Smooth muscle cell (in vitro differentiated cells): ENCODE results near the gene GLP1R. TPM values are rescaled to one million over a fixed set of nuclear protein-coding genes. Genes with fewer than 3 reads are reported as not detected.

Source experiments
- DNase-seq: peaks from one replicate; lab custom pipeline; 2025; ENCODE audit not compliant: unreplicated experiment; lab: John Stamatoyannopoulos, UW
- H2AFZ ChIP-seq: fragments of 200-600 bp; sonication (generic); 2 replicates; pipeline ENCODE4 v1.6.0; 2016; ENCODE audit warnings: antibody characterized with exemption, low read depth, mild to moderate bottlenecking
- H3F3A ChIP-seq: fragments of 200-600 bp; sonication (generic); 2 replicates; pipeline ENCODE4 v1.6.0; 2017; ENCODE audit warnings: antibody characterized with exemption, low read depth
- H3K27ac ChIP-seq: fragments of 200-600 bp; sonication (generic); 2 replicates; pipeline ENCODE4 v1.5.1; 2016; ENCODE audit warnings: low read depth, mild to moderate bottlenecking
- H3K27me3 ChIP-seq: fragments of 200-600 bp; sonication (generic); 2 replicates; pipeline ENCODE4 v1.6.1; 2016; ENCODE audit warnings: low read depth, mild to moderate bottlenecking
- H3K36me3 ChIP-seq: fragments of 200-600 bp; sonication (generic); 2 replicates; pipeline ENCODE4 v1.5.1; 2016; ENCODE audit warnings: low read depth
- H3K4me1 ChIP-seq: fragments of 200-600 bp; sonication (generic); 2 replicates; pipeline ENCODE4 v1.5.1; 2016; ENCODE audit warnings: low read depth
- H3K4me2 ChIP-seq: fragments of 200-600 bp; sonication (generic); 2 replicates; pipeline ENCODE4 v1.6.0; 2016; ENCODE audit warnings: mild to moderate bottlenecking
- H3K4me3 ChIP-seq: fragments of 200-600 bp; sonication (generic); 2 replicates; pipeline ENCODE4 v1.5.1; 2016; ENCODE audit warnings: mild to moderate bottlenecking
- H3K79me2 ChIP-seq: fragments of 200-600 bp; sonication (generic); 2 replicates; pipeline ENCODE4 v1.6.0; 2016; ENCODE audit warnings: low read depth, mild to moderate bottlenecking
- H3K9ac ChIP-seq: fragments of 200-600 bp; sonication (generic); 2 replicates; pipeline ENCODE4 v1.6.0; 2016; ENCODE audit warnings: low read depth
- H3K9me3 ChIP-seq: fragments of 200-600 bp; sonication (generic); replicated peaks from 2 replicates; pipeline ENCODE4 v1.5.1; 2016; ENCODE audit warnings: low read depth
- H4K20me1 ChIP-seq: fragments of 200-600 bp; sonication (generic); 2 replicates; pipeline ENCODE4 v1.6.0; 2016; ENCODE audit warnings: low read depth
- CTCF ChIP-seq: fragments of 200-600 bp; sonication (generic); IDR thresholded peaks from 2 replicates; pipeline ENCODE4 v1.5.1; 2017; ENCODE audit warnings: borderline replicate concordance, mild to moderate bottlenecking, antibody characterized with exemption; ENCODE audit not compliant: insufficient read depth, poor library complexity, severe bottlenecking
- WGBS: methylation state at CpG from one replicate; pipeline ENCODE4 v1.1.7; 2016; ENCODE audit warnings: low lambda C conversion rate; 5-methylcytosine and 5-hydroxymethylcytosine counted together
- polyA plus RNA-seq: library from polyadenylated mRNA; unstranded; fragments of >200 nt; fragmentation: Nextera tagmentation; extraction: Ambion mirVana; gene quantifications from 2 replicates; pipeline ENCODE4 v1.2.1, GENCODE V29; 2016
- total RNA-seq: library from RNA; depleted of rRNA; stranded (reverse); fragments of >200 nt; gene quantifications from 2 replicates; pipeline ENCODE4 v1.2.3, GENCODE V29; 2014

Gene GLP1R
- total and polyA plus RNA-seq, 2 experiments from 2014 or later = not detected

GRCh38 chr6:39080246-39080875 is 31.8 kb downstream of the GLP1R start:
- no peaks in the 10 kb centered on the region for H3F3A ChIP-seq
- H3K79me2 ChIP-seq = no peaks in the 10 kb centered on the region
- no peaks in the 10 kb centered on the region for H4K20me1 ChIP-seq
- H3K9me3 ChIP-seq = no peaks in the 10 kb centered on the region
- H3K9ac ChIP-seq = no peak overlapping the region
- no peaks in the 10 kb centered on the region for H3K36me3 ChIP-seq
- H3K27ac ChIP-seq = no peak overlapping the region
- H3K4me3 ChIP-seq = no peak overlapping the region
- no peak for DNase-seq
- H3K4me1 ChIP-seq = no peaks in the 10 kb centered on the region
- 92% methylated on average over 5 of the region's 5 CpGs for WGBS
- peaks cover 3% of the 10 kb centered on the region for H3K27me3 ChIP-seq
- no peak overlapping the region for H2AFZ ChIP-seq
- no peak for TF ChIP-seq CTCF
- H3K4me2 ChIP-seq = no peak overlapping the region

GRCh38 chr6:39082310-39082709 is 33.7 kb downstream of the GLP1R start:
- H3K4me2 ChIP-seq = no peak overlapping the region
- H3K4me1 ChIP-seq = no peaks in the 10 kb centered on the region
- no peak for DNase-seq
- WGBS = 79% methylated on average over 8 of the region's 8 CpGs
- H4K20me1 ChIP-seq = no peaks in the 10 kb centered on the region
- H3K27me3 ChIP-seq = peaks cover 21% of the 10 kb centered on the region
- H3K36me3 ChIP-seq = no peaks in the 10 kb centered on the region
- no peak overlapping the region for H3K9ac ChIP-seq
- H3K27ac ChIP-seq = no peak overlapping the region
- no peaks in the 10 kb centered on the region for H3K79me2 ChIP-seq
- H2AFZ ChIP-seq = no peak overlapping the region
- H3K4me3 ChIP-seq = no peak overlapping the region
- no peaks in the 10 kb centered on the region for H3K9me3 ChIP-seq
- no peak for TF ChIP-seq CTCF
- H3F3A ChIP-seq = no peaks in the 10 kb centered on the region

- Histone ChIP-seq H4K20me1 (no peaks in the 10 kb centered on the region), H3K4me3 (no peak overlapping the region), H3K27me3 (peaks cover 25% of the 10 kb centered on the region), H3K4me2 (no peak overlapping the region), H3K4me1 (peaks cover 5% of the 10 kb centered on the region), H2AFZ (no peak overlapping the region), H3F3A (no peaks in the 10 kb centered on the region), H3K27ac (no peak overlapping the region), H3K9me3 (no peaks in the 10 kb centered on the region), H3K79me2 (no peaks in the 10 kb centered on the region), H3K9ac (no peak overlapping the region), H3K36me3 (no peaks in the 10 kb centered on the region)
- no peak for DNase-seq
- WGBS = 69% methylated on average over 2 of the region's 2 CpGs
- no peak for TF ChIP-seq CTCF
Measured at GRCh38 chr6:39083231-39083634, 34.7 kb downstream of the GLP1R start.

GRCh38 chr6:39084506-39084905 is 35.9 kb downstream of the GLP1R start:
- 88% methylated on average over 7 of the region's 7 CpGs for WGBS

More at GRCh38 chr6:39084506-39084905, 35.9 kb downstream of the GLP1R start:
- H3F3A ChIP-seq = no peaks in the 10 kb centered on the region
- no peak overlapping the region for H3K4me3 ChIP-seq
- no peaks in the 10 kb centered on the region for H4K20me1 ChIP-seq
- no peak overlapping the region for H3K4me2 ChIP-seq
- no peak for DNase-seq
- no peaks in the 10 kb centered on the region for H3K79me2 ChIP-seq
- H3K9ac ChIP-seq = no peak overlapping the region
- H3K27me3 ChIP-seq = peaks cover 25% of the 10 kb centered on the region
- peaks cover 8% of the 10 kb centered on the region for H3K4me1 ChIP-seq
- H3K36me3 ChIP-seq = no peaks in the 10 kb centered on the region
- H3K9me3 ChIP-seq = no peaks in the 10 kb centered on the region
- no peak overlapping the region for H2AFZ ChIP-seq
- H3K27ac ChIP-seq = no peak overlapping the region
- TF ChIP-seq CTCF = no peak
